ENCODE measurements around the gene NFE2.

DNA sequence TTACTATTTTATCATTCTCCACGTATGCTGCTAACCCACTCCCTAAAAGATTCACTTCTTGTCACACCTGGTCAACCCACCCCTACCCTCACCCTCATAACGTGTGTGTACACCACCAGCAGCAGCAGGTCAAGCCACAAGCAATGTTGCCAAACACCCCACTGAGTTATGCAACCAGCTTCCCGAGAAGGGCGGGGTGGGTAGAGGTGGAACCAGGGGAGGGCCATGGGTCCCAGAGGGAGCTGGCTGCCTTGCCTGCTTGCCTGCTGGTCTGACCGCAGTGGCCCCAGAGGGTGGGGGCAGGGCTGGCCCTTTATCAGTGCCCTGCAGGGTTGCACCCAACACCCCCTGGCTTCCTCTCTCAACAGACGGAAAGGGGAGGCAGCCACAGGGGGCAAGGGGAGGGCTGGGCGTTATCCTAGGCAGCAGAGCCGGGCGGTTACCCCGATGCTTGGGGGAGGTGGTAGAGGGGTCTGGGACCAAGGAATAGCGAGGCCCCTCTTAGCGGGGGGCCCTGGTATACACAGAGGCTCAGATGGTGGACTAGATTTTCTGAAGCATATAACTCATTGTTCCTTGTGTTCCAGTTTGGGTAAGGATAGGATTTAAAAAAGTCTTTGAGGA is 3.5 kb upstream of the NFE2 start:
- TF ChIP-seq, protein P1, sequence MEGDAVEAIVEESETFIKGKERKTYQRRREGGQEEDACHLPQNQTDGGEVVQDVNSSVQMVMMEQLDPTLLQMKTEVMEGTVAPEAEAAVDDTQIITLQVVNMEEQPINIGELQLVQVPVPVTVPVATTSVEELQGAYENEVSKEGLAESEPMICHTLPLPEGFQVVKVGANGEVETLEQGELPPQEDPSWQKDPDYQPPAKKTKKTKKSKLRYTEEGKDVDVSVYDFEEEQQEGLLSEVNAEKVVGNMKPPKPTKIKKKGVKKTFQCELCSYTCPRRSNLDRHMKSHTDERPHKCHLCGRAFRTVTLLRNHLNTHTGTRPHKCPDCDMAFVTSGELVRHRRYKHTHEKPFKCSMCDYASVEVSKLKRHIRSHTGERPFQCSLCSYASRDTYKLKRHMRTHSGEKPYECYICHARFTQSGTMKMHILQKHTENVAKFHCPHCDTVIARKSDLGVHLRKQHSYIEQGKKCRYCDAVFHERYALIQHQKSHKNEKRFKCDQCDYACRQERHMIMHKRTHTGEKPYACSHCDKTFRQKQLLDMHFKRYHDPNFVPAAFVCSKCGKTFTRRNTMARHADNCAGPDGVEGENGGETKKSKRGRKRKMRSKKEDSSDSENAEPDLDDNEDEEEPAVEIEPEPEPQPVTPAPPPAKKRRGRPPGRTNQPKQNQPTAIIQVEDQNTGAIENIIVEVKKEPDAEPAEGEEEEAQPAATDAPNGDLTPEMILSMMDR (conservative IDR thresholded peaks at IDR 0.05; ENCODE audit: low read length) = no peak
- TF ChIP-seq EZH2phosphoT487 (IDR thresholded peaks at IDR 0.05; ENCODE audit: borderline replicate concordance, low read depth, low read length) = no peak
